Type B pancreatic cell (in vitro differentiated cells): ENCODE measurements around the gene PRTG. TPM values are rescaled to one million over a fixed set of nuclear protein-coding genes. Genes with fewer than 3 reads are reported as not detected.
"Not testable (repeated sequence)": the region's sequence is repeated elsewhere in the genome, so short reads cannot be mapped to it uniquely, and the experiment has no call there.

Source experiments
- DNase-seq: peaks from one replicate; pipeline ENCODE4 v3.0.0; 2021; ENCODE audit warnings: mixed read lengths; ENCODE audit not compliant: unreplicated experiment; ENCODE audit errors: extremely low spot score
- H3K27ac Mint-ChIP-seq: 2 replicates; pipeline ENCODE4 v1.8.0; 2021; ENCODE audit warnings: mild to moderate bottlenecking, mixed read lengths
- H3K27me3 Mint-ChIP-seq: 2 replicates; pipeline ENCODE4 v1.8.0; 2021; ENCODE audit warnings: mixed read lengths
- H3K36me3 Mint-ChIP-seq: 2 replicates; pipeline ENCODE4 v1.8.0; 2021; ENCODE audit warnings: mixed read lengths
- H3K4me1 Mint-ChIP-seq: one replicate; pipeline ENCODE4 v1.8.0; 2021; ENCODE audit warnings: mixed read lengths; ENCODE audit not compliant: unreplicated experiment
- H3K4me3 Mint-ChIP-seq: 2 replicates; pipeline ENCODE4 v1.8.0; 2021; ENCODE audit warnings: mild to moderate bottlenecking, mixed read lengths
- H3K9me3 Mint-ChIP-seq: 2 replicates; pipeline ENCODE4 v1.8.0; 2021; ENCODE audit warnings: mixed read lengths
- total RNA-seq: library from RNA; stranded (reverse); gene quantifications from 2 replicates; pipeline ENCODE4 v1.2.1, GENCODE V29; 2021; ENCODE audit warnings: low replicate concordance
- TF ChIP-seq, protein P1 (sequence below): fragments of 200-600 bp; sonication (generic); conservative IDR thresholded peaks from 2 replicates; pipeline ENCODE4 v1.5.0; 2021; ENCODE audit warnings: antibody characterized with exemption, mild to moderate bottlenecking

The PRTG gene
- total RNA-seq, 1 donor from 2014 or later, result 51.7 TPM

DNA sequence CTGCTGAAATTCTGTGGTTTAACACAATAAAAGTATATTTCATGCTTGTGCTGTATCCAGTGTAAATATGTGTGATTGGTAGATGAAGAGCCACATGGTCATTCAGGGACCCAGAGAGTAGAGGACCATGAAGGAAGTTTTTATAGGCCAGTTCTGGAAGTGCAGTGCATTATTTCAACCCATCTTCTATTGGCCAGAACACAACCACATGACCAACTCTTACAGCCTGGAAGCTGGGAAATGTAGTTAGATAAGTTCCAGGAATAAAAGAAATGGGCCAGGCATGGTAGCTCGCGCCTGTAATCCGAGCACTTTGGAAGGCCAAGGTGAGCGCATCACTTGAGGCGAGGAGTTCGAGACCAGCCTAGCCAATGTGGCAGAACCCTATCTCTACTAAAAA is 21.4 kb upstream of the PRTG start:
- H3K9me3 Mint-ChIP-seq, result no peaks in the 10 kb centered on the region
- no peak overlapping the region for H3K4me3 Mint-ChIP-seq
- no peaks in the 10 kb centered on the region for H3K4me1 Mint-ChIP-seq
- TF ChIP-seq, protein P1, sequence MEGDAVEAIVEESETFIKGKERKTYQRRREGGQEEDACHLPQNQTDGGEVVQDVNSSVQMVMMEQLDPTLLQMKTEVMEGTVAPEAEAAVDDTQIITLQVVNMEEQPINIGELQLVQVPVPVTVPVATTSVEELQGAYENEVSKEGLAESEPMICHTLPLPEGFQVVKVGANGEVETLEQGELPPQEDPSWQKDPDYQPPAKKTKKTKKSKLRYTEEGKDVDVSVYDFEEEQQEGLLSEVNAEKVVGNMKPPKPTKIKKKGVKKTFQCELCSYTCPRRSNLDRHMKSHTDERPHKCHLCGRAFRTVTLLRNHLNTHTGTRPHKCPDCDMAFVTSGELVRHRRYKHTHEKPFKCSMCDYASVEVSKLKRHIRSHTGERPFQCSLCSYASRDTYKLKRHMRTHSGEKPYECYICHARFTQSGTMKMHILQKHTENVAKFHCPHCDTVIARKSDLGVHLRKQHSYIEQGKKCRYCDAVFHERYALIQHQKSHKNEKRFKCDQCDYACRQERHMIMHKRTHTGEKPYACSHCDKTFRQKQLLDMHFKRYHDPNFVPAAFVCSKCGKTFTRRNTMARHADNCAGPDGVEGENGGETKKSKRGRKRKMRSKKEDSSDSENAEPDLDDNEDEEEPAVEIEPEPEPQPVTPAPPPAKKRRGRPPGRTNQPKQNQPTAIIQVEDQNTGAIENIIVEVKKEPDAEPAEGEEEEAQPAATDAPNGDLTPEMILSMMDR, result no peak
- H3K36me3 Mint-ChIP-seq, result no peaks in the 10 kb centered on the region
- no peaks in the 10 kb centered on the region for H3K27me3 Mint-ChIP-seq
- H3K27ac Mint-ChIP-seq, result no peak overlapping the region
- DNase-seq, result no peak

- no peaks in the 10 kb centered on the region for H3K4me1 Mint-ChIP-seq
- no peak for DNase-seq
- TF ChIP-seq, protein P1, result no peak
- no peaks in the 10 kb centered on the region for H3K36me3 Mint-ChIP-seq
- no peaks in the 10 kb centered on the region for H3K9me3 Mint-ChIP-seq
- H3K27ac Mint-ChIP-seq, result no peak overlapping the region
- H3K27me3 Mint-ChIP-seq, result no peaks in the 10 kb centered on the region
- no peak overlapping the region for H3K4me3 Mint-ChIP-seq
Measured at GRCh38 chr15:55758580-55758986, 15.6 kb upstream of the PRTG start.

GRCh38 chr15:55753433-55753832 is 10.5 kb upstream of the PRTG start:
- DNase-seq, result not testable (repeated sequence)

GRCh38 chr15:55750706-55751105 is 7.8 kb upstream of the PRTG start:
- H3K27ac Mint-ChIP-seq, result no peak overlapping the region
- TF ChIP-seq, protein P1, result no peak
- H3K4me3 Mint-ChIP-seq, result no peak overlapping the region
- H3K36me3 Mint-ChIP-seq, result no peaks in the 10 kb centered on the region
- no peak for DNase-seq
- no peaks in the 10 kb centered on the region for H3K4me1 Mint-ChIP-seq
- H3K9me3 Mint-ChIP-seq, result no peaks in the 10 kb centered on the region
- H3K27me3 Mint-ChIP-seq, result peaks cover 3% of the 10 kb centered on the region

More at GRCh38 chr15:55753433-55753832, 10.5 kb upstream of the PRTG start:
- H3K27me3 Mint-ChIP-seq, H3K4me1 Mint-ChIP-seq, H3K27ac Mint-ChIP-seq, H3K4me3 Mint-ChIP-seq, H3K36me3 Mint-ChIP-seq, H3K9me3 Mint-ChIP-seq: not testable (repeated sequence)

- TF ChIP-seq, protein P1, result no peak
- H3K27ac Mint-ChIP-seq, result peak overlapping the region; percentile 74
- no peak for DNase-seq
- H3K9me3 Mint-ChIP-seq, result no peaks in the 10 kb centered on the region
- H3K4me3 Mint-ChIP-seq, result peak overlapping the region; percentile 91
- H3K27me3 Mint-ChIP-seq, result no peaks in the 10 kb centered on the region
- H3K36me3 Mint-ChIP-seq, result no peaks in the 10 kb centered on the region
- H3K4me1 Mint-ChIP-seq, result peaks cover 15% of the 10 kb centered on the region
Measured at GRCh38 chr15:55743729-55744655, 1.0 kb upstream of the PRTG start.

DNA sequence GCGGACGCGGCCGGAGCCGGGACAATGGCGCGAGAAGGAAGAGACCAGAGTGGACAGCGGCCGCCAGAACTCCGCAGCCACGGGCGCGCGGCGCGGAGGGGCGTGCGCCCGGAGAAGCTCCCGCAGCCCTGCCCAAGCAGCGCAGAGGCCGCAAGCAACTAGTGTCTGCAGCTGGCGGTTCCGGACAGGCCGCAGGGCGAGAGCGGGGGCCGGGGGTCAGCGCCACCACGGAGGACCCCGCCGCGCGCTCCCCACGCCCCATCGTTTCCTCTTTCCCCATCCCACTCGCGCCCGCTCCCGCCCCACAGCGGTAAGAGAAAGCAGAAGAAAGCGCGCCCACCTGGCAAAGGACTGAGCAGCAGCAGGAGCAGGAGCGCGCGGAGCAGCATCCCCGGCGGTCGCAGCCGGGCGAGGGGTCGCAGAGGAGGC is 440 bp downstream of the PRTG start:
- peaks cover 25% of the 10 kb centered on the region for H3K4me1 Mint-ChIP-seq
- no peaks in the 10 kb centered on the region for H3K27me3 Mint-ChIP-seq
- no peak overlapping the region for H3K27ac Mint-ChIP-seq
- H3K4me3 Mint-ChIP-seq, result peak overlapping the region; percentile 88
- no peaks in the 10 kb centered on the region for H3K9me3 Mint-ChIP-seq
- TF ChIP-seq, protein P1, result no peak
- DNase-seq, result no peak
- no peaks in the 10 kb centered on the region for H3K36me3 Mint-ChIP-seq
